B cell (primary cell): ENCODE measurements around the gene MYOM3. TPM values are rescaled to one million over a fixed set of nuclear protein-coding genes. Genes with fewer than 3 reads are reported as not detected.

Source experiments
- ATAC-seq: fragments of 200-7000 bp; cut with Tn5 transposase; one replicate; pipeline ENCODE4 v1.10.0; 2021; ENCODE audit warnings: low read depth, mild to moderate bottlenecking, moderate number of reproducible peaks, moderate library complexity
- CTCF ChIA-PET: fragments of 350-600 bp; sonication (Branson Sonifier 250); formaldehyde crosslinking; loops from one replicate; lab custom pipeline; 2021; ENCODE audit warnings: antibody characterized with exemption, inconsistent platforms; lab: Charles Lee
- POLR2A ChIA-PET: fragments of 350-600 bp; sonication (Branson Sonifier 250); formaldehyde crosslinking; loops from one replicate; lab custom pipeline; 2021; ENCODE audit warnings: antibody characterized with exemption; lab: Charles Lee
- DNase-seq: peaks from one replicate; pipeline ENCODE4 v3.0.0; 2013
- H2AFZ ChIP-seq: 2 replicates; pipeline ENCODE4 v1.6.1; 2012; ENCODE audit warnings: mild to moderate bottlenecking, low read depth, low read length; ENCODE audit not compliant: insufficient read depth, poor library complexity, severe bottlenecking
- H3K27ac ChIP-seq, 2 donors: 1 replicate in 1 of 2; 2 replicates in 1 of 2; pipeline ENCODE4 v1.5.1; 2012 to 2013; ENCODE audit warnings: low read length in 2 of 2, mild to moderate bottlenecking in 2 of 2, moderate library complexity in 1 of 2
- H3K27me3 ChIP-seq, 4 experiments: fragments of 200-600 bp in 1 of 4; sonication (generic) in 1 of 4; replicated peaks in 1 of 4; 1 replicate in 2 of 4; 2 replicates in 2 of 4; pipeline versions ENCODE4 v1.6.1 to v1.7.0; 2013 to 2016; ENCODE audit warnings: low read length in 3 of 4, mild to moderate bottlenecking in 2 of 4, mixed read lengths in 1 of 4, moderate library complexity in 1 of 4; ENCODE audit not compliant: insufficient read depth in 4 of 4, control insufficient read depth in 3 of 4; ENCODE audit errors: control extremely low read depth in 1 of 4
- H3K36me3 ChIP-seq, 2 experiments: replicated peaks in 1 of 2; 1 replicate in 1 of 2; 2 replicates in 1 of 2; pipeline versions ENCODE4 v1.6.1 to v1.7.1; 2013; ENCODE audit warnings: low read length in 1 of 2; ENCODE audit not compliant: insufficient read depth in 2 of 2, control insufficient read depth in 1 of 2; ENCODE audit errors: control extremely low read depth in 1 of 2, extremely low read depth in 1 of 2
- H3K4me1 ChIP-seq, 2 donors: fragments of 200-600 bp in 1 of 2; sonication (generic) in 1 of 2; 1 replicate in 1 of 2; 2 replicates in 1 of 2; pipeline versions ENCODE4 v1.5.1 to v1.6.1; 2013 to 2017; ENCODE audit warnings: low read length in 2 of 2; ENCODE audit not compliant: control insufficient read depth in 2 of 2, insufficient read depth in 2 of 2
- H3K4me2 ChIP-seq: replicated peaks from 2 replicates; pipeline ENCODE3; 2012; ENCODE audit warnings: mild to moderate bottlenecking, low read depth, low read length; ENCODE audit not compliant: poor library complexity, severe bottlenecking
- H3K4me3 ChIP-seq, 5 experiments: fragments of 200-600 bp in 1 of 5; sonication (generic) in 1 of 5; 1 replicate in 3 of 5; 2 replicates in 2 of 5; pipeline versions ENCODE4 v1.5.1 to v1.7.0; 2011 to 2016; ENCODE audit warnings: low read length in 4 of 5, mild to moderate bottlenecking in 4 of 5, low read depth in 2 of 5, control low read depth in 1 of 5, moderate library complexity in 1 of 5; ENCODE audit not compliant: insufficient read depth in 1 of 5; ENCODE audit errors: control extremely low read depth in 1 of 5, extremely low read depth in 1 of 5
- H3K79me2 ChIP-seq: fragments of 200-600 bp; sonication (generic); one replicate; pipeline ENCODE4 v1.6.0; 2016; ENCODE audit warnings: low read length; ENCODE audit not compliant: control insufficient read depth, insufficient read depth
- H3K9ac ChIP-seq: fragments of 200-600 bp; sonication (generic); 2 replicates; pipeline ENCODE4 v1.6.1; 2017; ENCODE audit warnings: mild to moderate bottlenecking, low read length, moderate library complexity
- H3K9me3 ChIP-seq, 3 donors: one replicate each; pipeline versions ENCODE4 v1.6.1 to v1.7.1; 2013; ENCODE audit warnings: low read length in 2 of 3; ENCODE audit not compliant: control insufficient read depth in 2 of 3, insufficient read depth in 1 of 3; ENCODE audit errors: control extremely low read depth in 1 of 3
- H4K20me1 ChIP-seq: 2 replicates; pipeline ENCODE4 v1.6.0; 2012; ENCODE audit warnings: mild to moderate bottlenecking, low read length; ENCODE audit not compliant: insufficient read depth, control insufficient read depth, poor library complexity, severe bottlenecking
- H3K27ac Mint-ChIP-seq: one replicate; pipeline ENCODE4 v1.8.0; 2021; ENCODE audit warnings: mixed read lengths
- H3K27me3 Mint-ChIP-seq: one replicate; pipeline ENCODE4 v1.8.0; 2021; ENCODE audit warnings: mixed read lengths
- H3K4me1 Mint-ChIP-seq: one replicate; pipeline ENCODE4 v1.8.0; 2021; ENCODE audit warnings: mixed read lengths
- H3K4me3 Mint-ChIP-seq: one replicate; pipeline ENCODE4 v1.8.0; 2021; ENCODE audit warnings: mixed read lengths
- H3K9me3 Mint-ChIP-seq: one replicate; pipeline ENCODE4 v1.8.0; 2022; ENCODE audit warnings: mixed read lengths; ENCODE audit not compliant: insufficient read depth
- EZH2 ChIP-seq: IDR thresholded peaks from 2 replicates; pipeline ENCODE4 v1.6.1; 2012; ENCODE audit warnings: borderline replicate concordance, low read depth, mild to moderate bottlenecking, moderate library complexity, low read length; ENCODE audit not compliant: insufficient read depth, poor library complexity, severe bottlenecking
- WGBS: methylation state at CpG from one replicate; pipeline ENCODE4 v1.1.5; 2013; ENCODE audit warnings: missing lambda C conversion rate; ENCODE audit not compliant: insufficient coverage; 5-methylcytosine and 5-hydroxymethylcytosine counted together
- intact Hi-C: fragments of 100-400 bp; cut with micrococcal nuclease; formaldehyde crosslinking; loops from one replicate; pipeline ENCODE4 v1.10.0; 2022
- polyA plus RNA-seq: library from polyadenylated mRNA; depleted of rRNA; stranded (reverse); fragments of >200 nt; gene quantifications from 2 replicates; pipeline ENCODE4 v1.2.3, GENCODE V29; 2012
- total RNA-seq, 2 donors: library from RNA; stranded (reverse); fragments of 120-200 nt in 1 of 2; gene quantifications; 1 replicate in 1 of 2; 2 replicates in 1 of 2; pipeline versions ENCODE4 v1.2.3 to v1.2.4, GENCODE V29; 2013 to 2022
- TF ChIP-seq, protein P1 (sequence below): fragments of 200-600 bp; IDR thresholded peaks from one replicate; pipeline ENCODE4 v1.8.0; 2022; ENCODE audit warnings: antibody characterized with exemption, mild to moderate bottlenecking

Gene MYOM3
- total and polyA plus RNA-seq, 2 donors (not counting 1 experiment from before 2014, with no cell fraction given) = not detected

DNA sequence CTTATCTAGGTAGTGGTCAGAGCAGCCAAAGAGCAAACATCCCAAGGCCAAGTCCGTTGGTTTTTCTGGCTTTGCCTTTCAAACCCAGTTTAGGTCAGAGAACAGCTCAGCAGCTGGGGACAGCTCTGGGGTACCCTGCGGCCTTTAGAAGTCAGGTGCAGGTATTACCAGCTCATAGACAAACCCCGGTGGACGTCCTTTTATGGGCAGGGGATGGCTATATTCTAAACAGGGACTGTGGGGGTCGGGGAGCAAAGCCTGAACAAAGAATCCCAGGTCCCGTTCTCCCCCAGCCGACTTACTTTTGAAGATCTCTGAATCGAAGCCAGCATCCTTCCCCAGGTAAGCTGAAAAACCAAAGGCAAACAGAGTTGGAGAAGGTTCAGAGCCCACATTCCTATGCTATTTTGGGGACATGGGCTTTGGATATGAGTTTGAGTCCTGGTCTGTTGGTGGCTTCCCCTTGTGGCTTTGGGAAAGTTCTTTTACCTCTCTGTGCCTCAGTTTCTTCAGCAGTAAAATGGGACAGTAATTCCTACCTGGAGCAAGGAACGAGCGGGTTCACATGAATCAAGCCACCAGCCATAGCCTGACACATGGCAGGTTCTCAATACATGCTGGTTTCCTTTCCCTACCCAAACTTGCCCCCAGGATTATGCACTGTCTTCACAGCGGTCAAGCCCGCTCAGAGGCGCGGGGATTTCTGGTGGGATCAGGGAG is 16.6 kb downstream of the MYOM3 start:
- Histone ChIP-seq H3K4me1 (no peaks in the 10 kb centered on the region), H3K4me2 (no peak overlapping the region), H3K27ac (no peak overlapping the region), H4K20me1 (no peaks in the 10 kb centered on the region), H3K27me3 (no peaks in the 10 kb centered on the region), H2AFZ (no peak overlapping the region), H3K36me3 (no peaks in the 10 kb centered on the region), H3K4me3 (no peak overlapping the region), H3K9me3 (peaks cover 0 to 4% (median 0%) of the 10 kb centered on the region in 3 donors), H3K79me2 (no peaks in the 10 kb centered on the region), H3K9ac (no peak overlapping the region)
- ATAC-seq = no peak
- intact Hi-C loops = no loop called here
- H3K9me3 Mint-ChIP-seq = no peaks in the 10 kb centered on the region
- H3K4me1 Mint-ChIP-seq = no peaks in the 10 kb centered on the region
- no peak overlapping the region for H3K4me3 Mint-ChIP-seq
- no peak for TF ChIP-seq EZH2
- TF ChIP-seq, protein P1, sequence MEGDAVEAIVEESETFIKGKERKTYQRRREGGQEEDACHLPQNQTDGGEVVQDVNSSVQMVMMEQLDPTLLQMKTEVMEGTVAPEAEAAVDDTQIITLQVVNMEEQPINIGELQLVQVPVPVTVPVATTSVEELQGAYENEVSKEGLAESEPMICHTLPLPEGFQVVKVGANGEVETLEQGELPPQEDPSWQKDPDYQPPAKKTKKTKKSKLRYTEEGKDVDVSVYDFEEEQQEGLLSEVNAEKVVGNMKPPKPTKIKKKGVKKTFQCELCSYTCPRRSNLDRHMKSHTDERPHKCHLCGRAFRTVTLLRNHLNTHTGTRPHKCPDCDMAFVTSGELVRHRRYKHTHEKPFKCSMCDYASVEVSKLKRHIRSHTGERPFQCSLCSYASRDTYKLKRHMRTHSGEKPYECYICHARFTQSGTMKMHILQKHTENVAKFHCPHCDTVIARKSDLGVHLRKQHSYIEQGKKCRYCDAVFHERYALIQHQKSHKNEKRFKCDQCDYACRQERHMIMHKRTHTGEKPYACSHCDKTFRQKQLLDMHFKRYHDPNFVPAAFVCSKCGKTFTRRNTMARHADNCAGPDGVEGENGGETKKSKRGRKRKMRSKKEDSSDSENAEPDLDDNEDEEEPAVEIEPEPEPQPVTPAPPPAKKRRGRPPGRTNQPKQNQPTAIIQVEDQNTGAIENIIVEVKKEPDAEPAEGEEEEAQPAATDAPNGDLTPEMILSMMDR = no peak
- DNase-seq = no peak
- H3K27me3 Mint-ChIP-seq = peaks cover 7% of the 10 kb centered on the region
- WGBS = 67% methylated on average over 7 of the region's 14 CpGs
- CTCF ChIA-PET = no interaction called here
- H3K27ac Mint-ChIP-seq = no peak overlapping the region
- POLR2A ChIA-PET = no interaction called here

DNA sequence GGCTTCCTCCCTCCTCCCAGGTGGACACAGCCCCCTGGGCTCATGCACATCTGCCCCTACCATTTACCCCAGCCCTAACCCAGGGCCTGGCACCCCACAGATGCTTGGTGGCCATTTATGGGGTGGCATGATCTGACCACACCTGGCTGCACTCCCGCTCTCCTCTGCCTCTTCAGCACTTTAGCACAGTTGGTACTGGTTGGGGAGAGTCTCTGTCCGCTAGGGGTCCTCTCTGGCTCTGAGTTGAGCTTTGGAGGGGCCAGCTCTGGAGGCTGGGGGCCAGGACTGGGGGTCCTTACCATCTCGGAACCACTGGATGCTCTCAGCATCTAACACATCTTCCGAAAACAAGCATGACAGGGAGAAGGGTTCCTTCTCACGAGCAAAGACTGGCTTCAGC is 17.4 kb downstream of the MYOM3 start:
- intact Hi-C loops = no loop called here
- Histone ChIP-seq H3K4me1 (no peaks in the 10 kb centered on the region), H3K27ac (no peak overlapping the region), H4K20me1 (no peaks in the 10 kb centered on the region), H3K9ac (no peak overlapping the region), H3K4me3 (no peak overlapping the region), H3K36me3 (no peaks in the 10 kb centered on the region), H3K4me2 (no peak overlapping the region), H3K9me3 (no peaks in the 10 kb centered on the region), H3K79me2 (no peaks in the 10 kb centered on the region), H2AFZ (no peak overlapping the region), H3K27me3 (no peaks in the 10 kb centered on the region)
- DNase-seq (no peak), ATAC-seq (no peak)
- ChIA-PET POLR2A (no interaction called here), CTCF (no interaction called here)
- no peak overlapping the region for H3K27ac Mint-ChIP-seq
- H3K4me3 Mint-ChIP-seq = no peak overlapping the region
- no peaks in the 10 kb centered on the region for H3K9me3 Mint-ChIP-seq
- no peaks in the 10 kb centered on the region for H3K4me1 Mint-ChIP-seq
- 90% methylated on average over 5 of the region's 5 CpGs for WGBS
- peaks cover 7% of the 10 kb centered on the region for H3K27me3 Mint-ChIP-seq
- TF ChIP-seq, protein P1 = no peak
- TF ChIP-seq EZH2 = no peak
